Suppressor macrophage treated with lipopolysaccharide for 1 hour (primary cell): ENCODE data around the gene SMPD3.
A peak's percentile ranks its signal among the peaks of the same experiment; 100 is the strongest.

Experiments
- DNase-seq, 3 donors: peaks; one replicate each; pipeline ENCODE4 v3.0.0-alpha.2; 2020 to 2022

SMPD3 gene

DNA sequence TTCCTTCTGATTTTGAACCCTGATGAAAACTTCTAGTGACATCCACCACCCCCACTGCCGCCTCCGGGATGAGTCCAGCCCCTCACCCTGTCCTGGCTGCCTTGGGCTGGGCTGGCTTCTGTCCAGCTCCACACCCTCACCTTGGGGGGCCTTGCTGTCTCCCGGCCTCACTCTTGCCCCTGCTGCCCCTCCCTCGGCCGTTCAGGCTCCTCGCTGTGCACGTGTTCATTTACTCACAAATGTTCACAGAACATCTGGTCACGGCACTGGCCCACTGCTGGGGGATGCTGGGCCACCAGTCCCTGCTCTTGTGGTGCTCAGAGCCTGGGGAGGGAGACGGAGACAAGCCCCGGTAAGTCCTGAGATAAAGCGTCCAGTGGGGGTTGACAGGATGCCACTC, 96.8 kb downstream of the SMPD3 start:
- DNase-seq: no peak

DNA sequence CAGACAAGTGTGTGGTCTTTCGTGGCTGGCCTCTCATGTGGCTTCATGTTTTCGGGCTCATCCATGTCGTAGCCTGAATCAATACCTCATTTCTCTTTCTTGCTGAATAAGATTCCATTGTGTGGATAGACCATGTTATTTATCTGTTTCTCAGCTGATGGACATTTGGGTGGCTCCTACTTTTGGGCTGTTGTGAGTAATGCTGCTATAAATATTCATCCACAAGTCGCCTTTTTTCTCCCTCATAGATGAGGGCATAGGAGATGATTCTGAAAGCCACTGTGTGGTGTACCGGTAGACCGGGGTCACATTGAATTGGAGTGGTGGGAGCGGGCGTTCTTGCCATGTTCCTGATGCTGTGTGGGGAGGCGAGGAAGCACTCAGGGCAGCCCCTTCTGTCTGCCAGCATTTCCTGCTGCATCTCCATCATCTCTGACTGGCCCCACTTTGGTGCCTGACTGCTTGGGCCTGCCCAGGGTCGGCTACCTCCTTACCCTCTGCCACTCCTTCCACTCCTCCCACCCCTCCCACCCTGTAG, 97.4 kb downstream of the SMPD3 start:
- no peak for DNase-seq

DNA sequence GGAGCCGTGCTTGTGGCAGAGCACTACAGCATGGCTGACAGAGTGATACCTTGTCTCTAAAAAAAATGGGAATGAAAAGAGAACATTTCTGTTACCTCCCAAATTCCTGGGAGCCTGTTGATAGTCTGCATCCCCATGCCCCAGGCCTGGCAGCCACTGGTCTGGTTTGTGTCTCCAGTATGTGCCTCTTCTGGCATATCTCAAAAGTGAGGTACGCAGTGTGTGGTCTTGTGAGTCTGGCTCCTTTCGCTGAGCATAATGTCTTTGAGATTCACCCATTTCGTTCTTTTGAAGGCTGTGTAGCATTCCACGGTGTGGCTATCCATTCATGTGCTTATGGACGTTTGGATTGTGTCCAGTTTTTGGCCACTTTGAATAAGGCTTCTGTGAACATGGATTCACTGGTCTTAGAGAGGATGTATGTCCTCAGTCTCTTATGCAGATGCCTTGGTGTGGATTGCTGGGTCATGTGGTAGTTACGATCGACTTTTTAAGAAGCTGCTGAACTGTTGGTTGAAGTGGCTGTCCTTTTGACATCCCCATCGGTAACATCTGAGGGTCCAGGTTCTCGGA, 98.4 kb downstream of the SMPD3 start:
- no peak for DNase-seq

DNA sequence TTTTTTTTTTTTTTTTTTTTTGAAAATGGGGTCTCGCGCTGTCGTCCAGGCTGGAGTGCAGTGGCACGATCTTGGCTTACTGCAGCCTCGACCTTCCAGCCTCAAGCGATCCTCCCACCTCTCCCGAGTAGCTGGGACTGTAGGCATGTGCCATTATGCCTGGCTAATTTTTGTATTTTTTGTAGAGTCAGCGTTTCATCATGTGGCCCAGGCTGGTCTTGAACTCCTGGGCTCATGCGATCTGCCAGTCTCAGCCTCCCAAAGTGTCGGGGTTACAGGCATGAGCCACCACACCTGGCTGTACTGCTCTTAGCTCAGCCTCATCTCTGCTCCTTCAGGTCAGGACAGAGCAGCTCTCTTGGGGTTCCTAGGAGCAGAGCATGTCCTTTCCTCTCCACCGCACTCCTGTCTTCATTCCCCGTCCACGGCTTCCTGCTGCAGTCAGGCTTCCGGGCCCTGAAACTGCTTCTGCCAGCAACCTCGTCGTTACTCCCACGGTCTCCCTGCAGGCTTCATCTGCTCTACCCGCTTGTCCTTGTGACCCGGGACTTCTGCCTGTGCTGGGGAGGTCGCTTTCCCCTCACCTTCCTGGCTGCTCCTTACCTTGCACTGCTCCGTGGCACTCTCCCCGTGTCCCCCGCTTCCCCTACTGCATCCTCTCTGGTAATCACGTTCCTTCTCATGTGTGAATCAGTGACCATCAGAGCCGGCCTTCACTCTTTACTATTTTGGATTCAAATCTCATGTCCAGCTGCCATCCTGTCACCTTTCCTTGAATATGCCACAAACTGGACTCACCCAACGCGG, 99.5 kb downstream of the SMPD3 start:
- no peak for DNase-seq

DNA sequence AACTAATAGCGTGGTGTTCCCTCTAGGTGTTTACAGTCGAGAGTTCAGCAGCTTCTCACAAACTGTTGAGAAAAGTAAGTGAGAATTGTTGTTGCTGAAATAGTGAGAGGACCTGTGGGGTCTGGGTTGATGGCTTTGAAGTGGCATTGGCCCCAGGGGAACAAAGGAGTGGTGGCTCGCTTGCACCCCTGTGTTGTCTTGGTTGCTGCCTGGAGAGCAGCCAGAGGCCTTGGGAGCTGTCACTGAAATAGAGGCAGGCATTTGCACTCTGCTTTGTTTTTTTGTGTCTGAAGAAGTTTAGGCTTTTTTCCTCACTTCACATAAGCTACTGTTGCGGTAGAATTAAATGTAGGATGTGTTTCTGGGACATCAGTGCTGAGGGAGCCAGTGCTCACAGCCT, 100.7 kb downstream of the SMPD3 start:
- DNase-seq: no peak

DNA sequence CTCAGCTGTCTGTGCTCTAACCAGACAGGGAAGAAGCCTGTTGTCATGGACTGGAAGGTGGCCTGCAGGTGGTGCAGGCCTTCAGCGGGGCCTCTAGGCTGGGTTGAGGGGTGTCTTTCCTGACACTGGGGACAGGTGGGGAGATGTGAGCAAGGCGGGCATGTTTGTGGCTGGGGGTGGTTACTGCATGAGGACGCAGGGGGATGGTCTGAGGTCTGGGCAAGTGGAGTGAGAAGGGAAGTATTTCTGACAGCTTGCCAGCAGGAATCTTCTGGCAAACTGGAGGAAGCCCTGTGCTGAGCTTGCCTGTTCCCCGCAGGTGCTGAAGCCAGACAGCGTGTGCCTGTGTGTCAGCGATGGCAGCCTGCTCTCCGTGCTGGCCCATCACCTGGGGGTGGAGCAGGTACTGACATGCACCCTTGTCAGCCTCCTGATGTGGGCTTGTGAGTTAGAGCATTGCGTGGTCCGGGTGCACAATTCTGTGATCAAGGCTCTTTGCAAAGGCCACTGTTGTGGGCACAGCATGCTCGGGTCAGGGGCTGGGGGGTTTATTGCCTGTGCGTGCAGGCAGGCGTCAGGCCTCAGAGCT, 101.3 kb downstream of the SMPD3 start:
- no peak for DNase-seq

DNA sequence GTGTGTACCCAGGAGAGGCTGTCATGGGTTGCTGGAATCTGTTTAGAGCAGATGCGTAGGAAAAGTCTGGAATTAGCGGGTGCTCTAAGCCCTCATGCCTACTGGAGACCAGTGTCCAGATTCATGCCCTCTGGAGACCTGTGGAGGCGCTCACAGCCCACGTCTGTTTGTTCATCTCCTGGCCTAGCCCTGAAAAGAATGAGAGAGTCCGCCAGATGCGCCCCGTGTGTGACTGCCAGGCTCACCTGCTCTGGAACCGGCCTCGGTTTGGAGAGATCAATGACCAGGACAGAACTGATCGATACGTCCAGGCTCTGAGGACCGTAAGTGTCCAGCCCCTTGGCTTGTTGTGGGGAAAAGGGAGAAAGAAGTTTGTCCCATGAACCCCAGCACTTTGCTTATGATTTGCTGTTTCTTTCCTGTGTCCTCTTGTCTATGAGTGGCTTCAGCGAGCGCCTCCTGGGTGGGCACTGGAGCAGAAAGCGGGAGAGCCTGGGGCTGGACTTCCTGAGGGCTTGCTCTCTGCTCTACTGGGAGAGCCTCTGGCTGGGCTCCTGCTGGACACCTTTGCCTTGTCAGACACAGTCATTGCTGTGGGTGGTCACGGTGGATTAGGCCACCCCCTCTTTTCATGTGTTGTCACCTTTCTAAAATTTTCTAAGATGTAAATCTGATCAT, 102.2 kb downstream of the SMPD3 start:
- DNase-seq: no peak

DNA sequence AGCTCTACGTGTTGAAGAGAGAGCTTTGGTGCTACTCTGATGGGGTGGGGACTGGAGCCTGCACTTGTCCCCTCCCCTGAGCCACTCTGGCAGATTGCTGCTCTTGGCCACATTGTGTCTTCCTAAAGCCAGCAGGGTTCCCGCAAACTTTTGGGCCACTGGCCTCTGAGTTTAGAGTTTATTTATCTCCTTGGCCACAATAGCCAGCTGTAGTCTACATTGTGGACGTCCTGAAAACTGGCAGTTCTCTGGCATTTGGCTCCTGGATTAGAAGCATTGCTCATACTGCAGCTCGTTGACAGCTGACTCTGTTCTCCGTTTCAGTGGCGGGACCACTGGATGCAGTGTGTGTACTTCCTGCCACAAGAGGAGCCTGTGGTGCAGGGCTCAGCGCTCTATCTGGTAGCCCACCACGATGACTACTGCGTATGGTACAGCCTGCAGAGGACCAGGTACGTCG, 102.9 kb downstream of the SMPD3 start:
- no peak for DNase-seq

DNA sequence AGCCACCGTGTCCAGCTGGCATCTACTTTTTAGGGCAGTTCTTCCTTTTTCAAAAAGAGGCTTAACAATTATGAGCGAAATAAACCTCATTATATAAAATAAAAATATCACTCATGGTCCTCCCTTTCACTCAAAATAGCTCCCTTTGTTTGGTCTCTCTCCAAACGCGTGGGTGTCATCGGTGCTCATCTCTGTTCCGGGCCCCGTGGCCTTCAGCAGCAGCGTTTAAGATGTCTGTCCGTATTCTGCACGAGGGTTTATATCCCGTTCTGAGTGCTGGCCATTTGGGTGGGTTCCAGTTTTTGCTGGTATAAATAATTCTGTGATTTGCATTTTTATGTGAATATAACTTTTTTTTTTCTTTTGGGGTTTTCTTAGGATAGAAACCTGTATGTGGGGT, 104.1 kb downstream of the SMPD3 start:
- no peak for DNase-seq

DNA sequence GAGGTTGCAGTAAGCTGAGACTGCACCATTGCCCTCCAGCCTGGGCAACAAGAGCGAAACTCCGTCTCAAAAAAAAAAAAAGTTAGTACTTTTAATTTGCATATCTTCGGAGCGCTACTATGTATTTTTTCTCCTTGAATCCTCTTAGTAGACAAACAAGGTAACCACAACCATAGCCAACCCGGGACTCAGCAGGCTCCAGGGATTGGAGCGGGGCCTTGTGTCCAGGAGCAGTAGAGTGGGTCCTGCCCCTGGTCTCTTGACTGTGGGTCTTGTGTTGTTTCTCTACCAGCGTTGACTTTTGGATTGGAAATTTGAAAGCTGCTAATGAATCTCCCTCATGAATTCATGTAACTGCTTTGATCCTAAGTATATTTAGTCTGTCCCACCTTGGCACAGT, 105.2 kb downstream of the SMPD3 start:
- no peak for DNase-seq

DNA sequence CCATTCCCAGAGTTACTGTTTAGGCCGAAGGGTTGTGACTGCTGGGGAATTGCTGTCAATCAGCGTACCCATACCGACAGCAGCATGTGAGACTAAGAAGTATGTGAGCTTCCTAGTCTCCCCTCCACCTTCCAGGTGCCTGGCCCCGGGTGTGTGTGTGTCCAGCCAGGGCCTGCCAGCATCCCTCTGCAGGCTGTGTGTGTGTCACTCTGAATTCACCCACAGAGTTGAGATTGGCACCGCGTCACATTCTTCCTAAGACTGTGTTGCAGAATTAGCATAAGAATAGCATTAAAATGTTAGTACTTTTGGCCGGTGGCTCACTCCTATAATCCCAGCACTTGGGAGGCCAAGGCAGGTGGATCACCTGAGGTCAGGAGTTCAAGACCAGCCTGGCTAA, 105.7 kb downstream of the SMPD3 start:
- no peak for DNase-seq

DNA sequence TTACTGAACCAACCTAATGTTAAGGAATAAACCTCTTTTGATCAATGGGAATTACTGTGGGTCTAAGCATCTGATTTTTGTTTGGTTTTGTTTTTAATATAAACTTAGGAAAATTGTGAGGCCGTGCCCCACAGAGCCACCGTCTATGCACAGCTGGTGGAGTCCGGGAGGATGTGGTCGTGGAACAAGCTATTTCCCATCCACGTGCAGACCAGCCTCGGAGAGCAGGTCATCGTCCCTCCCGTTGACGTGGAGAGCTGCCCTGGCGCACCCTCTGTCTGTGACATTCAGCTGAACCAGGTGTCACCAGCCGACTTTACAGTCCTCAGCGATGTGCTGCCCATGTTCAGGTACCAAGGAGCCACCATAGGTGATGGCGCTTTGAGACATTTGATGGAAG, 109.1 kb downstream of the SMPD3 start:
- no peak for DNase-seq

DNA sequence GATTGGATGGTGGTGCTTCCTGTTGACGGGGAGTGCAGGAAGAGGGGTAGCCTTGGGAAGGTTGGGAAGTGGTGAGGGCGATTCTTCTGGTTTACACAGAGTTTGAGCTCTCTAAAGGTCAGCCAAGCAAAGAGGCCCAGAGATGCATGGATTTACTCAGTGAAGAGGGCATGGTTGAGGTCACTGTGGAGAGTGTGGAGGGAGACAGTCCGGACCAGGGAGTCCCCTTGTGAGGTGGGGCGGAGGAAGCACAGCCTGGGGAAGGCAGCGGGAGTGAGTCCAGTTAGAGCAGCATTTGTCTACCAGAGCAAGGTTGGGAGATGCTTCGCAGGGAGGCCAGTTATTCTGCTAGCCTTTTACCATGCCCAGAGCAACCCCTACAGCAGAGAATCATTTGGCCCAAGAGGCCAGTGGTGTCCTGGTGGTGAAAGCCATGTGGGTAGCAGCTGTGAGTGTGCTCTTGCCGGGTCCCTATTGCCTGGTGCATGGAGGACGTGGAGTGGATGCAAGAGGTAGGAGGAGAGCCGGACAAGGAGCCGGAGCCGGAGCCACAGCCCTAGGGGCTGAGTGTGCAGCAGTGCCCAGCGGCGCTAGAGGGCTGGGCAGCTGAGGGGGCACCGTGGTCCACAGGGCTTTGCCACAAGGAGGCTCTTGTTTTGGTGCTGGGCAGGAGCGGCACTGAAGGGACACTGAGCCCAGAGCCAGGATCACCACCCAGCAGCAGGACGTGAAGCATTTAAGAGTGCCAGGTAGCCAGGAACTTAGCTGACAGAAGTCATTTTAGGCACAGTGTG, 109.8 kb downstream of the SMPD3 start:
- no peak for DNase-seq

DNA sequence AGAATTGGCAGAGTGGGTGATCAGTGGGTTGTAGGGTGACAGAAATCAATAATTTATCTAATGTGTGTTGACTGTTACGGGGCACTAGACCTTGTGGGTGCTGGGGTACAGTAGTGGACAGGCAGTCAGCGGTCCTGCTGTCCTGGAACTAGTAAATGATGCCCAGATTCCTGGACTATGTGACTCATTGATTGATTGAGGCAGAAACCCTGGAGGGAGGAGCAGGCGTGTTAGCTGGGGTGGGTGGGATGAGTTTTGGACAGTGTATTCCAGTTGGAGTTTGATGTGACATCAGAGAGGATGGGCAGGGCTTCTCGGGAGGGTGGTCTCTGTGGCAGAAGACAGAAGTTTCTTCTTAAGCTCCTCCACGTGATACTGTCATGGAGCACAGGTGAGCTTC, 113.1 kb downstream of the SMPD3 start:
- no peak for DNase-seq

DNA sequence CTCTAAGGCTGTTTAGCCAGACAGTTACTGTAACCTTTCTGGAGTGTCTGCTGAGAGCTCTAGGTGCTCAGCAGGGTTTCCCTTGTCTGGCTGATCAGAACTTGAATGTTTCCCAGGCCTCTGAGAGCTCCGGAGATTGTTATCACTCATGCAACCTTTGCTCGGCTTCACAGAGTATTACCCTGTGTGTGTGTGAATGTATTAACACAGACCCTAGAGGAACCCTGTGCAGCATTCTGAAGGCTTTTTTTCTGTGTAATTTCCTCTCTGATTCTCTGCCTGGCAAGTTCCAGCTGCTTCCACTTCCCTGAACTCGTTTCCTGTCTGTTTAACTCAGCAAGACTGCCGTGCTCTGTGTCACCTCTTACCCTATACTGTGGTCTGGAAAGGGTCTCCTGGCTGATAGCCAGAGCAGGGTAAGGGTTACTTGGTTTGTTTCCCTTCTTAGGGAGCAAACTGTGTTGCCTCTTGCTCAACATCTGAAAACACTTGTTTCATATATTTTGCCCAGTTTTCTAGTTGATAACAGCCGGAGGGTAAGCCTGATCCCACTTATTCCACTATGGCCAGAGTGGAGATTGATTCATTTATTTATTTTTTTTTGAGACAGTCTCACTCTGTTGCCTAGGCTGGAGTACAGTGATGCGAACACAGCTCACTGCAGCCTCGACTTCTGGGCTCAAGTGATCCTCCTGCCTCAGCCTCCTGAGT, 115.7 kb downstream of the SMPD3 start:
- DNase-seq: peak; percentile 62 to 75 (median 72)

DNA sequence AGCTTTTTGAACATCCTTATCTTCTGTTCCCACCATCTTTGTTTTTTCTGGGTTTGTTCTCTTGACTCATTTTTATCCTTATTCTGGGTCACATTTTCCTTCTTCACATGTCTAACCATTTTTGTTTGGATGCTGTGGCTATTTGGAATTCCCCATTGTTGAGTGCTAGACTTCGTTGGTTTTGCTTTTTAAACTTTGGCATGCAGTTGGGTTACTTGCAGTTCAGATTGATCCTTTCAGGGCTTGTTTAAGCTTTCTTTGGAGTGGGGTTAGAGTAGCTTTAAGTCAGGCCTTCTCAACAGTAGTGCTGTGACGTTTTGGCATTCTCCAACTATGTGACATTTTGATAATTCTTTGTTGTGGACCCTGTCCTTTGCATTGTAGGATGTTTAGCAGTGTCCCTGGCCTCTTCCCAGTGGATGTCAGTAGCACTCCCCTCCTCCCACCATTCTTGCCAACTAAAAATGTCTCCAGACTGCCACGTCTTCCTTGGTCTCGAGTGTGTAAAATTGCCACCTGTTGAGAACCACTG, 116.4 kb downstream of the SMPD3 start:
- DNase-seq: peak in 1 of 3 donors; percentile 36

DNA sequence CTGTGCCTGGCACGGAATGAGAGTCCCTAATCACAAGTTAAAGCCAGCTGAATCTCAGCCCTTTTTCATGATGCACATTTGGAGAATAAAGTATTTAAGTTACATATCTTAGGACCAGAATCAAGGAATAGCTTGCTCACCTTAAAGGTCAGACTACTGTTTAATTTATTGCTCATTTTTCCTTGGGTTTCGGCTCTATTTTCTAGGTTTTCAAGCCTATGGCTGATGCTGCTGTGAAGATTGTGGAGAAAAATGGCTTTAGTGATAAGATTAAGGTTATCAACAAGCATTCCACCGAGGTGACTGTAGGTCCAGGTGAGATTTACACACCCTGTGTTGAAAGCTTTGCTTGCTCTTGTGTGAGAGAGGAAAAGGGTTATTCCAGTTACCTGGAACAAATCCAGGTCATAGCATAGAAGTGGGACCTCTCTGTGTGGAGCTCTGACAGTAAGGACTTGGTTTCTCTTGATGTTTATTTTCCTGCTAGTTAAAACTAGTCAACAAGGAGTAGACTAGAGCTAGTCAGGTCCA, 119.4 kb downstream of the SMPD3 start:
- DNase-seq: no peak

DNA sequence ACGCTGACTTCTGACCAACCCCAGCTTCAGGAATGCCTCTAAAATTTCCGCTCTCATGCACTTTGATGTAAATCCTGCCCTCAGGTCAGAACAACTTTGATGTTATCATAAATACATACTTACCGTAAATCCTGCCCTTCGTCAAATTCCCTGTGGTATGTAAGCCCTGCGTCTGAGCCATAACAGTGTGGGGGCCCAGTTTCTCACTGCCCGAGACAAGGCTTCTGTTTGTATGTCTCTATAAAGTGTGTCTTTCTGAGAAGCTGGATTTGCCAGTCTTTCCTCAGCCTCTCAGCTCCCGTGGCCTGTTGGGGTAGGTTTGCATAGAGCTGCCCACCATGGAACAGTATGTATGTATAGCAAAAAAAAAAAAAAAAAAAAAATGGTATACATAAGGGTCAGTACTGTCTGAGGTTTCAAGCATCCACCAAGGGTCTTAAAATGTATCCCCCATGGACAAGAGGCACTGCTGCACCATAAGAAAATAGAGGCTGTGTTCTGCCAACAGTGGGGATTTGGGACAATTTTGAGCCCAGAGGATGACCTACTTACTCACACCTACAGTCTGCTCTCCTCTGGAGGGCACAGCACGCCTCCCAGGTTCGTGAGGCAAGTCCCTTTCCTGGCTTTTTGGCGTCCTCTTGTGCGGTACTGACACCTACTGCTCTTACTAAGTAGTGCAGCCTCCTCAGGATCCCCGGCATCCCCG, 120.0 kb downstream of the SMPD3 start:
- DNase-seq: peak; percentile 82 to 87 (median 86)

DNA sequence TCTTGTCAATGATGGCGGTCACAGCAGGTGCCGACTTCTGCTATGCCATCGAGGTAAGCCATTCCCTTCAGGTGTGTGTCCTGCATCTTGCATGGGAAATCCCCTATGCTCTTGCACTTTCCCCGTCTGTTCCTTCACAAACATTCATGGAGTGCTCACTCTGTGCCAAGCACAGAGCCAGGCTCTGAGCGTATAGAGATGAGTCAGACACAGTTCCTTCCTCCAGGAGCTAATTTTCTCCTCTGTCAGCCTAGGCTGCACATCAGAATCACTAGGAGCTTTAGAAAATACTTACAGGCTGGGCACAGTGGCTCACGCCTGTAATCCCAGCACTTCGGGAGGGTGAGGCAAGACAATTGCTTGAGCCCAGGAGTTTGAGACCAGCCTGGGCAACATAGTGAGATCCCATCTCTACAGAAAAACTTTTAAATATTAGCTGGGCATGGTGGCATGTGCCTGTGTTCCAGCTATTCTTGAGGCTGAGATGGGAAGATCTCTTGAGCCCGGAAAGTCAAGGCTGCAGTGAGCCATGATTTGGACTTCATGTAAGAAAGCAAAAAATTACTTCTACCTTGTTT, 123.4 kb downstream of the SMPD3 start:
- DNase-seq: no peak

DNA sequence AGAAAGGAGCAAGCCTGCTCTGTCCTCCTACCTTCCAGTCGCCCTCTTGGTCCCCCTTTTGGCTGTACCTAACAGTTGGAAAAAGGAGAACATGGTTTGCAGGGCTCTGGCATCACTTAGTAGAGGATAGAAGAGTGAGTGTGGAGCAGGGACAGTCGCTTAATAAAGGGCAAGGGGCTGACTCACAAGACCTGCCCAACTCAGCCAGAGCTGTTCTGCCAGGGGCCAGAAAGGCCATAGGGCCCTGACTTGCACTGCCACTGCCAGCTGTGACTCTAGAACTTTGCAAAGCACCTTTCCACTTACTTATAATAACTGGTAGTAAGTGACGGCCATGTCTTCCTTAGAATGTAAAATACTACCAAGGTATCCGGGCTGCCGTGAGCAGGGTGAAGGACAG, 124.0 kb downstream of the SMPD3 start:
- no peak for DNase-seq
